Iris pigment epithelial cell (primary cell): ENCODE measurements around the gene VRK3.
"Not testable (repeated sequence)": the region's sequence is repeated elsewhere in the genome, so short reads cannot be mapped to it uniquely, and the experiment has no call there.

ENCODE experiments used
- DNase-seq: peaks from one replicate; pipeline ENCODE4 v3.0.0-alpha.2; 2011; ENCODE audit warnings: low read depth

Gene VRK3, protein sequence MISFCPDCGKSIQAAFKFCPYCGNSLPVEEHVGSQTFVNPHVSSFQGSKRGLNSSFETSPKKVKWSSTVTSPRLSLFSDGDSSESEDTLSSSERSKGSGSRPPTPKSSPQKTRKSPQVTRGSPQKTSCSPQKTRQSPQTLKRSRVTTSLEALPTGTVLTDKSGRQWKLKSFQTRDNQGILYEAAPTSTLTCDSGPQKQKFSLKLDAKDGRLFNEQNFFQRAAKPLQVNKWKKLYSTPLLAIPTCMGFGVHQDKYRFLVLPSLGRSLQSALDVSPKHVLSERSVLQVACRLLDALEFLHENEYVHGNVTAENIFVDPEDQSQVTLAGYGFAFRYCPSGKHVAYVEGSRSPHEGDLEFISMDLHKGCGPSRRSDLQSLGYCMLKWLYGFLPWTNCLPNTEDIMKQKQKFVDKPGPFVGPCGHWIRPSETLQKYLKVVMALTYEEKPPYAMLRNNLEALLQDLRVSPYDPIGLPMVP

GRCh38 chr19:50025022-50025793 is at the start of gene VRK3:
VRK3 (minus strand) TSS chr19:50025372; CDS start chr19:50016162, 9,210 bp downstream.
- peak; percentile 99 for DNase-seq

- DNase-seq, result not testable (repeated sequence)
Measured at GRCh38 chr19:50068382-50068781, 43.2 kb upstream of the VRK3 start.

GRCh38 chr19:50067575-50067974 is 42.4 kb upstream of the VRK3 start:
- DNase-seq, result no peak

- no peak for DNase-seq
Measured at GRCh38 chr19:50065938-50066337, 40.8 kb upstream of the VRK3 start.

DNA sequence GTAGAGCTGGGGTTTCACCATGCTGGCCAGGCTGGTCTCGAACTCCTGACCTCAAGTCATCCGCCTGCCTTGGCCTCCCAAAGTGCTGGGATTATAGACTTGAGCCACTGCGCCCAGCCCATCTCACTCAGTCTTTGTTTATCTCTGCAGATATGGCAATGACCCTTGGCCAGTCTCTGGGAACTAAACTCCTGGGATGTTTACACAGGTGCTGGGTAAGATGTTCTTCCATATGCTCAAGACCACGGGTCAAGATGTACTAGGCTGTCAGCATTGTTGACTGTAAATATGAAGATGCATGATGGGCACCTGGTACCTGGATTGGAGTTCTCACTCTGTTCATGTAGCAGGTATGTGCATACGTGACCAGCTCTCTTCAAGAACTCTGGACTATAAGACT is 36.5 kb upstream of the VRK3 start:
- no peak for DNase-seq

GRCh38 chr19:50060107-50060506 is 34.9 kb upstream of the VRK3 start:
- no peak for DNase-seq

- no peak for DNase-seq
Measured at GRCh38 chr19:50059045-50059444, 33.9 kb upstream of the VRK3 start.

DNA sequence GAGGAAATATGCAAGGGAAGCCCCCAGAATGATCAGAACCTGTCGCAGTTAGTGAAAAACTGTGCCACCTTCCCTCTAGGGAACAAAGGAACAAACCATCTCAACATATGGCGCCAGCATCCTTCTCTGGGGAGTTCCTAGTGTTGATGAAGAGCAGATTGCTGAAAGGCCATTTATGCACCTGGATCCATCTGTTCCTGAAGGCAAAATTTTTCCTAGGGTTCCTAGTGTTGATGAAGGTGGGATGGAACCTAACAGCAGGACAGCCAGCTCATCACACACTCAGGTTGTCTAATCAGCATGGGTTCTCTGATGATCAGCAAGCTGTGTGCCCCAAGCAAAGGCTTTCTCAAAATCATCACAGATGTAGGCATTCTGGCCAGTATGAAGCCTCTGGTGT is 33.3 kb upstream of the VRK3 start:
- no peak for DNase-seq

- no peak for DNase-seq
Measured at GRCh38 chr19:50053119-50053518, 27.9 kb upstream of the VRK3 start.

- DNase-seq, result no peak
Measured at GRCh38 chr19:50051964-50052363, 26.8 kb upstream of the VRK3 start.

DNA sequence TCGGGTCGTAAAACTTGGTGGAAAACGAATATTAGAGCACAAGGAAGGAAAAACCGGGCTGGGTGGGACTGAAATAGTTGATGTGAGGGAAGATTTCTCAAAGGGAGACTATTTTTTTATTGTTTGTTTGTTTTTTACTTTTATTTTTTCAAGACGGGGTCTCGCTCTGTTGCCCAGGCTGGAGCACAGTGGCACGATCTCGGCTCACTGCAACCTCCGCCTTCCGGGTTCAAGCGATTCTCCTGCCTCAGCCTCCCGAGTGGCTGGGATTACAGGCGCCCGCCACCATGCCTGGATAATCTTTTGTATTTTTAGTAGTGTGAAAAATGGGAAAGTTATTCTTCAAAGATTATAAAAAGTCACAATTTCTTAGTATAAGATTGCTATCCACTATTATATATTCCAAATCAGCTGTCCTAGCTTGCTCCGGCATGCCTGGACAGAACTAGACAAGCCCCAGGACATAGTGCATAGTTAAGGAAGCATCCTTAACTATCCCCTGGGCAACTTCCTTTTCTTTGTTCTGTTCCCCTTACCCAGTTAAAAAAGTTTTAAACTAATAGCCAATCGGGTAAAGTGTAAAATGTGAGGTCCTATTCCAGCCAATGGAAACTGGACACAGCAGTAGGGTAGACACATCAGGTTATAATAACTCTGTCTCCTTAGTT is 26.2 kb upstream of the VRK3 start:
- not testable (repeated sequence) for DNase-seq

DNA sequence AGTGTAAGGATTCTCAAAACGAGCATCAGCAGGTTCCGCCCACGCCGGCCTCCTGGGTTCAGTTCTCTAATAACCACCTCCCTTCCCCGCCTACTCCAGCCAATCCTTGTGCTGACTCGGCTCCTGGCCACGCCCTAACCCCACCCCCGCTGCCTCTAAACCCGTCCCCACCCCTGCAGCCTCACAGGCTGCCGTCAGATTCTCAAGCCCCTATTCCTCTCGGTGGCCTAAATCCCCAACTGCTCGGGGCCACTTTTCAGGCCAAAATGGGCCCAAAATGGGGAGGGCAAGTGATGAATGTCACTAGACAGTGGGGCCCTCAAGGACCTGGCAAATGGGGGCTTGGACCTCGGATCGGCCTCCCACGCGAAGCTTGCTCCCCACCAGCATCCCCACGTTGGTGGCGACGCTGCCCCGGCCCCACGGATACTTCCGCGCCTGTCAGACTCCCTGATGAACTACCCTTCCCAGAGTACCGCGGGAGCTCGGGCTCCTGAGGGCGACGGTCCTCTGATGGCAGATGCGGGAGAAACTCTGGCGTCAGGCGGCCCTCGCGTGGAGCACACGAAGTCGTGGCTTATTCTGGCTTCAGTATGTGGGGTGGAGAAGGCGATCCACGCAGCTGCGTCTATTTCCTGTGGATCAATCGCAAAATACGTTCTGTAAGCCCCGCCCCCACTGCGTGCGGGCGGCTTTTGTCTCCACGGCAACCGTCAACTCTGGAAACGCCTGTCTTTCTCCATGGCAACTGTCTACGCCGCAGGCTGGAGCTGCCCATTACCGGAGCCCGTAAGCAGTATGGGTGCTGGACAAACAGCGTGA is 25.4 kb upstream of the VRK3 start:
- peak; percentile 72 for DNase-seq

DNA sequence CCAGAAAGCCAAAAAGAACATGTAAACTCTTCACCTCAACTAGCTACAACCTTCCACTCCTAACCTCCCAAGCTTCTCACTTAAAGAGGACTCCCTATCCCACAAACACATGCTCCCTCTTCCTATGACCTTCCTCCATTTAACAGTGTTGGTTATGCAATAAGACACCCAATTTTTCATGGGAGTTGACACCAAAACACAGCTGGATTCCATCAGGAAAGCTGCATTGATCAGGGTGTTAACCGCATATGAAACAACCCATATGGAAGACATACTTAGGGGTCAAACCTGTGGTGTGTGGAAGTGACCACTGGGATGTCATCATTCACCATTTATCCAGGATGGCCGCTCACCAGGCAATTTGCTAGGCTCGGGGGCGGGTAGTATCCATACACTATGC is 22.5 kb upstream of the VRK3 start:
- DNase-seq, result no peak

GRCh38 chr19:50046649-50047503 is 21.7 kb upstream of the VRK3 start:
- no peak for DNase-seq

DNA sequence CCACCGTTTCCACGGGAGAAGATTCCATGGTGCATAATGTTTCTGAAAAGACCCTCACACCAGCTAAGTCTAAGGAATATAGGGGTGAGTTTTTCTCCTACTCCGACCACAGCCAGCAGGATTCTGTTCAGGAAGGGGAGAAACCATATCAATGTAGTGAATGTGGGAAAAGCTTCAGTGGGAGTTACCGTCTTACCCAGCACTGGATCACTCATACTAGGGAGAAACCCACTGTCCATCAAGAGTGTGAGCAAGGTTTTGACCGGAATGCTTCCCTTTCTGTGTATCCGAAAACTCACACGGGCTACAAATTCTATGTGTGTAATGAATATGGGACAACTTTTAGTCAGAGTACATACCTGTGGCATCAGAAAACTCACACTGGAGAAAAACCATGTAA is 19.8 kb upstream of the VRK3 start:
- DNase-seq, result no peak

DNA sequence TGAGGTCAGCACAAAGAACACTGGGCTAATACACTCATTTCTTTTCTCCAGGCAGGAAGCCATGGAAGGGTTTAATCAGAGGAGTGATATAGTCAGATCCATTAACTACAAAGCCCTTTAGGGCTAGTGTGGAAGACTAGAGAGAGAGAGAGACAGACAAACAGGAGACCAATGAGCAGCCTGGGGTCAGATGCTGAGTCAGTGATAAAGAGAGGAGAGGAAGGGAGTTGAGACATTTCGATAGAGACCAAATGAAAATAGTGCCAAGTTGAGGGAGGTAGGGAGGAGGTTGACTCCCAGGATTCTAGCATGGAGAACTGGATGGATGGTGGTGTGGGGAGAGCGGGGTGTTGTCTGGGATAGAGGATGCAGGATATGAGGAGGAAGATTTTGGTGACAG is 18.8 kb upstream of the VRK3 start:
- DNase-seq, result no peak

DNA sequence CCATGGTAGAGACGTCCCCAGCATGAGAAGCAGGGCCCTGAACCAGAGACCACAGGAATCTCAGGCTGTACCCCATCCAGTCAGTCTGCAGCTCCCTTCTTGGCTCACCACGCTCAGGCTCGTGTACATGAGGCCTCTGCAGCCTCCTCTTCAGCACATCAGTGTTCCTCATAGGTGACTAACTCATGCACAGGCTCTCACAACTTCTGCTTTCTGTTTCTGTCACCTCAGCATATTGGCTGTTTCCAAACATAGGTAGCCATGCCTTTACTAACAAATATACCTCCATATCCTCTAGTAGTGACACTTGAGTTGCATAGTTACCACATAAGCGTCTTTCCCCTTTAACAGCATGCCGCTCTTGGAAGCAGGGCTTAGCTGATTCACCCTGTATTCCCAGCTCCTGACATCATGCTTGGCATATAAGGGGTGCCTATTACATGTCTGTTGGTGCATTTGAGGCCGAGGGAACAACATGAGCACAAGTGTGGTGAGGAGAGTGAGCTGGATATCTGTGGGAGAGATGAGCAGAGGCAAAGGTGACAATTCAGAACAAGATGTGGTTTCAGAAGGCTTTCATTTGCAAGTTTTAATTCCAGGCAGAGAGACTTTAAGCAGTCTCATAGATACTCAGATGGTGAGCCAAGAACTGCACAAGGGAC is 17.3 kb upstream of the VRK3 start:
- no peak for DNase-seq

GRCh38 chr19:50040967-50041366 is 15.8 kb upstream of the VRK3 start:
- no peak for DNase-seq

- DNase-seq, result no peak
Measured at GRCh38 chr19:50039968-50040367, 14.8 kb upstream of the VRK3 start.

GRCh38 chr19:50036908-50037307 is 11.7 kb upstream of the VRK3 start:
- no peak for DNase-seq
